A172 (cell line): Measurements from ENCODE around the gene DMAP1. TPM values are rescaled to one million over a fixed set of nuclear protein-coding genes. Genes with fewer than 3 reads are reported as not detected.

Experiments used
- DNase-seq: peaks from one replicate; pipeline ENCODE4 v3.0.0-alpha.2; 2015; ENCODE audit warnings: low spot score
- total RNA-seq: library from RNA; depleted of rRNA; stranded (reverse); fragments of >200 nt; shearing (Covaris generic); gene quantifications from 2 replicates; pipeline ENCODE4 v1.2.3, GENCODE V29; 2014

Gene DMAP1
- total RNA-seq, 1 experiment from 2014 or later, result 9.8 TPM

GRCh38 chr1:44228218-44228617 is 14.9 kb downstream of the DMAP1 start:
- no peak for DNase-seq

GRCh38 chr1:44229435-44230167 is 16.3 kb downstream of the DMAP1 start:
- DNase-seq, result no peak

GRCh38 chr1:44230796-44231195 is 17.5 kb downstream of the DMAP1 start:
- no peak for DNase-seq

GRCh38 chr1:44233593-44233992 is 20.3 kb downstream of the DMAP1 start:
- no peak for DNase-seq

GRCh38 chr1:44235808-44236207 is 22.5 kb downstream of the DMAP1 start:
- DNase-seq, result no peak

GRCh38 chr1:44236490-44237272 is 23.4 kb downstream of the DMAP1 start:
- DNase-seq, result no peak

GRCh38 chr1:44237721-44238457 is 24.6 kb downstream of the DMAP1 start:
- DNase-seq, result peak; percentile 65

GRCh38 chr1:44238660-44239059 is 25.4 kb downstream of the DMAP1 start:
- DNase-seq, result no peak

GRCh38 chr1:44239331-44239960 is 26.2 kb downstream of the DMAP1 start:
- DNase-seq, result peak; percentile 17

GRCh38 chr1:44239961-44240371 is 26.7 kb downstream of the DMAP1 start:
- DNase-seq, result no peak

GRCh38 chr1:44240802-44241671 is 27.8 kb downstream of the DMAP1 start:
- DNase-seq, result no peak

GRCh38 chr1:44242746-44243145 is 29.5 kb downstream of the DMAP1 start:
- DNase-seq, result no peak

GRCh38 chr1:44243782-44244495 is 30.7 kb downstream of the DMAP1 start:
- no peak for DNase-seq

GRCh38 chr1:44244986-44245385 is 31.7 kb downstream of the DMAP1 start:
- DNase-seq, result no peak

GRCh38 chr1:44246806-44247205 is 33.5 kb downstream of the DMAP1 start:
- DNase-seq, result no peak

GRCh38 chr1:44249543-44249942 is 36.3 kb downstream of the DMAP1 start:
- DNase-seq, result no peak

GRCh38 chr1:44250068-44250781 is 37.0 kb downstream of the DMAP1 start:
- DNase-seq, result no peak

GRCh38 chr1:44251486-44251885 is 38.2 kb downstream of the DMAP1 start:
- DNase-seq, result no peak

GRCh38 chr1:44251989-44252671 is 38.9 kb downstream of the DMAP1 start:
- DNase-seq, result no peak
